Effector memory CD8-positive, alpha-beta T cell (primary cell): ENCODE measurements around the gene KCNK15.

Experiments
- ATAC-seq: fragments of 150-1000 bp; cut with Tn5 transposase; replicated peaks from 2 replicates; pipeline ENCODE4 v1.10.0; 2021; ENCODE audit warnings: mild to moderate bottlenecking, moderate library complexity
- DNase-seq, 3 experiments: peaks; one replicate each; pipeline ENCODE4 v3.0.0; 2021
- H3K27ac Mint-ChIP-seq, 2 donors: one replicate each; pipeline ENCODE4 v1.8.0; 2022; ENCODE audit warnings: mild to moderate bottlenecking in 2 of 2, mixed read lengths in 2 of 2, moderate library complexity in 2 of 2
- H3K27me3 Mint-ChIP-seq, 2 donors: one replicate each; pipeline ENCODE4 v1.8.0; 2022; ENCODE audit warnings: mixed read lengths in 2 of 2
- H3K36me3 Mint-ChIP-seq: one replicate; pipeline ENCODE4 v1.8.0; 2022; ENCODE audit warnings: mild to moderate bottlenecking, moderate library complexity, mixed read lengths; ENCODE audit not compliant: insufficient read depth
- H3K4me1 Mint-ChIP-seq, 2 donors: one replicate each; pipeline ENCODE4 v1.8.0; 2022; ENCODE audit warnings: low read depth in 2 of 2, mixed read lengths in 2 of 2
- H3K4me3 Mint-ChIP-seq, 2 donors: one replicate each; pipeline ENCODE4 v1.8.0; 2022; ENCODE audit warnings: mild to moderate bottlenecking in 2 of 2, mixed read lengths in 2 of 2, moderate library complexity in 2 of 2
- H3K9me3 Mint-ChIP-seq, 2 donors: one replicate each; pipeline ENCODE4 v1.8.0; 2022; ENCODE audit warnings: mixed read lengths in 2 of 2

The KCNK15 gene

GRCh38 chr20:44781118-44781517, 35.5 kb downstream of the KCNK15 start:
- no peak for DNase-seq

DNA sequence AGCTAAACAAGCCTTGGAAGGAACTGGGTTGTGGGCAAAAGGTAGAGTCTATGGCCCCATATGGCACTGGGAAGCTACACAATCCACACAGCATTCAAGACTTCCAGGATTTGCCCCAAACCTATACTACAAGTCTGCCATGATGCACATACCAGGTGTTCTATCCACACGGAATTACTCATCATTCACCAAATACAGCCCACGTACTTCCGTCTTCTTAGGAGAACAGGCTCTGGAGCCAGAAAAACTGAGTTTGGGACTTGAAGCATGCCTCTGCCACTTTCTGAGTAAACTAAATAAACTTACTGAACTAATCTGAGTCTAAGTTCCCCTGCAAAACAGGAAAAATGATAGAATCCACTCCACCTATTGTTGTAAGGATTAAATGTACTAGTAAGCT, 36.1 kb downstream of the KCNK15 start:
- H3K9me3 Mint-ChIP-seq: no peaks in the 10 kb centered on the region
- no peaks in the 10 kb centered on the region for H3K4me1 Mint-ChIP-seq
- H3K36me3 Mint-ChIP-seq: no peaks in the 10 kb centered on the region
- ATAC-seq (no peak), DNase-seq (no peak)
- H3K27ac Mint-ChIP-seq: no peak overlapping the region
- H3K4me3 Mint-ChIP-seq: no peak overlapping the region
- H3K27me3 Mint-ChIP-seq: peaks cover 35 to 48% of the 10 kb centered on the region in 2 donors

More at GRCh38 chr20:44781118-44781517, 35.5 kb downstream of the KCNK15 start:
- ATAC-seq: no peak
- no peak overlapping the region for H3K27ac Mint-ChIP-seq
- H3K36me3 Mint-ChIP-seq: no peaks in the 10 kb centered on the region
- no peaks in the 10 kb centered on the region for H3K4me1 Mint-ChIP-seq
- H3K27me3 Mint-ChIP-seq: peaks cover 39 to 48% of the 10 kb centered on the region in 2 donors
- no peaks in the 10 kb centered on the region for H3K9me3 Mint-ChIP-seq
- no peak overlapping the region for H3K4me3 Mint-ChIP-seq

DNA sequence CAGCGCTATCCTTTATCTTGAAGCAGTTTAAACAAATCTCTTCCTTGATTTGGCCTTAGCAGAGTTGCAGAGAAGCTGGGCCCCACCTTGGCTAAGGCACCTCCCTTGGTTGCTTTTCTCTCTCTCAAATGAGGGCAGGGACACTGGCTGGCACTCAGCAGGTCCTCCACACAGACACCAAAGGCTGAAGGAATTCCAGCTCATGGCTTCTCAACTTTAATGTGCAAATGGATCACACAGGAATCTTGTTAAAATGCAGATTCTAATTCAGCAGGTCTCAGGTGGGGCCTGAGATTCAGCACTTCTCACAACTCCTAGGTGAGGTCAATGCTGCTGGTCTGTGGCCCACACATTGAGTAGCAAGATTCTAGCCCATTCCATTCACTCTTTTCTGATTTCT, 39.0 kb downstream of the KCNK15 start:
- DNase-seq (no peak), ATAC-seq (no peak)
- Mint-ChIP-seq H3K4me3 (no peak overlapping the region), H3K36me3 (no peaks in the 10 kb centered on the region), H3K27ac (peak overlapping the region in 1 of 2 donors; percentile 30), H3K27me3 (peaks cover 42 to 55% of the 10 kb centered on the region in 2 donors), H3K9me3 (no peaks in the 10 kb centered on the region), H3K4me1 (no peaks in the 10 kb centered on the region)

- H3K9me3 Mint-ChIP-seq: no peaks in the 10 kb centered on the region
- H3K4me3 Mint-ChIP-seq: no peak overlapping the region
- no peaks in the 10 kb centered on the region for H3K36me3 Mint-ChIP-seq
- ATAC-seq (no peak), DNase-seq (no peak)
- H3K27me3 Mint-ChIP-seq: peaks cover 47 to 56% of the 10 kb centered on the region in 2 donors
- no peak overlapping the region for H3K27ac Mint-ChIP-seq
- H3K4me1 Mint-ChIP-seq: no peaks in the 10 kb centered on the region
Measured at GRCh38 chr20:44785768-44786167, 40.1 kb downstream of the KCNK15 start.

DNA sequence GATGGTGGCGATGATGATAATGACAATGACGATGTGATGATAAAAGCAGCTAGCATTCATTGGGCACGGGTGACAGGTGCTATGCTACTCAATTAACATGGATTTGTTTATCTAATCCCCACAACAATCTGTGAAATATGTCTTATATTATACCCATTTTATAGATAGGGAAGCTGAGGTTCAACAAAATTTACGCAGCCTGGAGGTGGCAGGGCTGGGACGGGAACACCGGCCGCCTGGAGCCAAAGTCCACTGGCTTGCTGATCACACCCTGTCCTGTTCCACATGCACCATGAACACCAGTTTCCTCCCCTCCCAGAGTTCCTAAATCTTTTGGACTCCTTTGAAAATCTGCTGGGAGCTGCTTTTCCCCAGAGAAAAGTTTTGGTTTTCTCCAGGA, 41.6 kb downstream of the KCNK15 start:
- ATAC-seq: no peak
- Mint-ChIP-seq H3K36me3 (no peaks in the 10 kb centered on the region), H3K27me3 (peaks cover 39 to 64% of the 10 kb centered on the region in 2 donors), H3K4me3 (no peak overlapping the region), H3K27ac (no peak overlapping the region), H3K9me3 (no peaks in the 10 kb centered on the region), H3K4me1 (no peaks in the 10 kb centered on the region)
- no peak for DNase-seq

DNA sequence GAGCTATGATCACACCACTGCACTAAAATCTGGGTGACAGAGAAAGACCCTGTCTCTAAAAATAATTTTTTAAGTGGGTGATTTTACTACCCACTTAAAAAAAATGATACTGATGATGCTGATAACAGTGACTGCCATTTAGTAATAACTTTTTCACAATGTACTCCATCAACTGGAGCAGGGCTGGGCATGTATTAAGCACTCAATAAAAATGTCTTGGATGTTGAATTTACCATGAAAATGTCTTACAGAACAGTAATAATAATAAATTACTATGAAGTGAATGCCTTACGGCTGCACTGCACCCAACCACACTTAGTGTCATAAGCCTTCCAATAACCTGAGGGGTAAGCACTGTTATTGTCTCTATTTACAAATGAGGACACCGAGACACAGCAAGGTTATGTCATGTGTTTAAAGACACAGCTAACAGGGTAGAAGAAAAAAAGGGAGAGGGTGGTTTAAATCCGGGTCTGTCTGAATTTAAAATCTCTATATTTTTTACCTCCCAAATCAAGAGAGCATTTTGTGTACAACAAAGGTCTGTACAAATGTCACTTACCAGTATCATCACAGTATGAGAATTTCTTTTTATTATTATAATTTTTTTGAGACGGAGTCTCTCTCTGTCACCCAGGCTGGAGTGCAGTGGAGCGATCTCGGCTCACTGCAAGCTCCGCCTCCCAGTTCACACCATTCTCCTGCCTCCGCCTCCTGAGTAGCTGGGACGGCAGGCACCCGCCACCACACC, 43.2 kb downstream of the KCNK15 start:
- H3K4me3 Mint-ChIP-seq: no peak overlapping the region
- no peaks in the 10 kb centered on the region for H3K4me1 Mint-ChIP-seq
- ATAC-seq (no peak), DNase-seq (no peak)
- peaks cover 38 to 63% of the 10 kb centered on the region in 2 donors for H3K27me3 Mint-ChIP-seq
- H3K36me3 Mint-ChIP-seq: no peaks in the 10 kb centered on the region
- no peaks in the 10 kb centered on the region for H3K9me3 Mint-ChIP-seq
- H3K27ac Mint-ChIP-seq: no peak overlapping the region

GRCh38 chr20:44790638-44791393, 45.2 kb downstream of the KCNK15 start:
- Mint-ChIP-seq H3K27me3 (peaks cover 28 to 58% of the 10 kb centered on the region in 2 donors), H3K4me3 (no peak overlapping the region), H3K27ac (no peak overlapping the region), H3K9me3 (no peaks in the 10 kb centered on the region), H3K36me3 (no peaks in the 10 kb centered on the region), H3K4me1 (no peaks in the 10 kb centered on the region)
- DNase-seq (no peak), ATAC-seq (no peak)

GRCh38 chr20:44792796-44793195, 47.1 kb downstream of the KCNK15 start:
- H3K4me1 Mint-ChIP-seq: no peaks in the 10 kb centered on the region
- H3K9me3 Mint-ChIP-seq: no peaks in the 10 kb centered on the region
- no peak overlapping the region for H3K27ac Mint-ChIP-seq
- ATAC-seq: no peak
- no peak for DNase-seq
- no peak overlapping the region for H3K4me3 Mint-ChIP-seq
- H3K27me3 Mint-ChIP-seq: peaks cover 24 to 58% of the 10 kb centered on the region in 2 donors
- no peaks in the 10 kb centered on the region for H3K36me3 Mint-ChIP-seq

DNA sequence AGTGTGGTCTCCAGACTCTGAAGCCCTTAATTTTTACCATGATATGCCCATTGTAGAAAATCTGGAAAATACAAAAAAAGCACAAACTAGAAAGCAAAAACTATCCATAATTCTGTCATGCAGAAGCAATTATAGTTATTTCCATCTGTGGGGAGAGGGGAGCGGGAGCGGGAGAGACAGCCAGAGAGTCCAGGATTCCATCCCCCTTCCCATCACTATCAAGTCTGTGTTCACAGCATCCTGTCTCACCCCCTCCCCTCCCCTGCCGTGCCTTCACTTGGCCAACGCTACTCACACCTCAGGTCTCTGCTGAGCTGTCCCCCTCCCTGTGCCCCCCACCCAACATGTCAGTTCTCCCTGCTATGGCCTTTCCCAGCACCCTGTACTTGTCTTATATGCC, 50.2 kb downstream of the KCNK15 start:
- H3K27me3 Mint-ChIP-seq: peaks cover 12 to 53% of the 10 kb centered on the region in 2 donors
- H3K4me3 Mint-ChIP-seq: no peak overlapping the region

DNA sequence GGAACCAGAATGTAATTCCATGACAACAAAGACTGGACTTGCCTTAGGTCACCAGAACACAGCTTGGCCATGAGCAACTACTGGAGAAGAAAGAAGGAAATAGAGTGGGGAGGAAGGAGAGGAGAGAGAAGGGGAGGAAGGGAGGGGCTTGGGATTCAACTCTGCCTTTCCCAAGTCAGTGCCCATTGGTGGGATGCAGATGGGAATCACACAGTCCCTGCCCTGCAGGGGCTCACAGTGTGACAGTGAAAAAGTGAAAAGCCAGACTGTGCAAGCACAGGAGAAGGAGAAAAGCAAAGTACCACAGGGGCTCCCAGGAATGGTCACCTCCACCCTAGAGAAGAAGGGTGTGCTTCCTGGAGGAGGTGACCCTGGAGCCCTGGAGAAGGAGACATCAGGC, 50.6 kb downstream of the KCNK15 start:
- Mint-ChIP-seq H3K27me3 (peaks cover 12 to 52% of the 10 kb centered on the region in 2 donors), H3K27ac (no peak overlapping the region), H3K9me3 (no peaks in the 10 kb centered on the region), H3K4me1 (no peaks in the 10 kb centered on the region), H3K36me3 (no peaks in the 10 kb centered on the region), H3K4me3 (no peak overlapping the region)
- DNase-seq (no peak), ATAC-seq (no peak)

More for the DNA sequence above, 50.2 kb downstream of the KCNK15 start:
- Mint-ChIP-seq H3K27ac (no peak overlapping the region), H3K36me3 (no peaks in the 10 kb centered on the region), H3K4me1 (no peaks in the 10 kb centered on the region), H3K9me3 (no peaks in the 10 kb centered on the region)
- DNase-seq (no peak), ATAC-seq (no peak)

DNA sequence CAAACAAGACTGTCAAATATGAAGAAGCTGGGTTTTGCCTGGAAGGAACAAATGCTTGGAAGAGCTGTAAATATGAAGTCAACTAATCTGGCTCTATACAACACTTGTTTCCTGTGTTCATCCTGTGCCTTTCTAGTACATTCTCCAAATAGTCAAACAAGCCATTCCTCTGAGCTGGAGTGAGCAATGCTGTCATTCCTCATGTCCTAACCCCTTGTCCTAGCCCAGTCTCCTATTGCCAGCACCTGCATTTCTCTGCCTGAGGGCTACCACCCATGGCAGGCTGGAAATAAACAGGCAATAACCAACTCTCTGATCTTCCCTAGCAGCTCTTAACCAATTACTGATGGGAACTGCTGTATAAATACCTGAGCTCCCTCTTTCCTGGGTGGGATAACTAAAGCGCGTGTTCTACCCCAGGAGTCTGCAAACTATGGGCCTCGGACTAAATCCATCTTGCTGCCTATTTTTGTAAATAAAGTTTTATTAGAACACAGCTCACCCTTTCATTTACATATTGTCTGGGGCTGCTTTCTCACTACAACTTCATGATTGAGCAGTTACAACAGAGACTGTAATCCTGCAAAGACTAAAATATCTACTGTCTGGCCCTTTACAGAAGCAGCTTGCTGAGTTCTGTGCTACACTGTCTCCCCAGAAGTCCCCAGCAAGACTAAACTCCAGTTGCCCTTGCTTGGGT, 51.2 kb downstream of the KCNK15 start:
- ATAC-seq (no peak), DNase-seq (no peak)
- no peaks in the 10 kb centered on the region for H3K36me3 Mint-ChIP-seq
- H3K27me3 Mint-ChIP-seq: peaks cover 7 to 46% of the 10 kb centered on the region in 2 donors
- no peak overlapping the region for H3K27ac Mint-ChIP-seq
- H3K4me3 Mint-ChIP-seq: no peak overlapping the region
- H3K9me3 Mint-ChIP-seq: no peaks in the 10 kb centered on the region
- no peaks in the 10 kb centered on the region for H3K4me1 Mint-ChIP-seq

- Mint-ChIP-seq H3K9me3 (no peaks in the 10 kb centered on the region), H3K36me3 (no peaks in the 10 kb centered on the region), H3K27ac (no peak overlapping the region), H3K27me3 (peaks cover 12 to 65% of the 10 kb centered on the region in 2 donors), H3K4me1 (no peaks in the 10 kb centered on the region), H3K4me3 (no peak overlapping the region)
- DNase-seq (no peak), ATAC-seq (no peak)
Measured at GRCh38 chr20:44799691-44800090, 54.0 kb downstream of the KCNK15 start.

DNA sequence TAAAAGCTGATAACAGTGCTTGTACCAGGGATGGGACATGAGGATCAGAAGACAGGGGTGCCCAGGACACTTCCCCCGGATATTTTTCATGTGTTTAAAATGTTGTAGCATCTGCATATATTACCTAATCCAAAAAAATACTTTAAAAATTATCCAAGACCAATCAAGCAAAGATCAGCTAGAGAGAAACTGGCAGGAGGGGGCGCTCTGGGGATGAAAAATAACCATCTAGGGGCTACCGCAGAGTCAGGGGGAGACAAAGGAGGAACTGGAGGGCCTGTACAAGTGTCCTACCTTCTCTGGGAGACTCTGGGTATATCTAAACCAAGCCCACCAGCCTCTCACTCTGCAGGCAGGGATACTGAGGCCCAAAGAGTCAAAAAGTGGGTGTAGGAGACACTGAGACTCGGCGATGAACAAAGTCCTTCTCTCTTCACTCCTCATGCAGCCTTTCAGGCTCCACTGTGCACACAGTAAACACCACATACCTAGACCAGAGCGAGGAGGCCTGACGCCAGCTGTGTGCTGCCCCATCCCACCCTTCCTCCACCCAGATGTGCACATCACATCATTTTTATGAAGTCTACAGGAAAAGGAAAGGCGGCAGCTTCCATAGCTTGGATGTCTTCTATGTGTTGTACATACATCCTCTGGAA, 54.9 kb downstream of the KCNK15 start:
- Mint-ChIP-seq H3K4me1 (no peaks in the 10 kb centered on the region), H3K27me3 (peaks cover 14 to 65% of the 10 kb centered on the region in 2 donors), H3K4me3 (no peak overlapping the region), H3K27ac (no peak overlapping the region), H3K9me3 (no peaks in the 10 kb centered on the region), H3K36me3 (no peaks in the 10 kb centered on the region)
- DNase-seq (no peak), ATAC-seq (no peak)
